Stimulated activated CD8-positive, alpha-beta memory T cell treated with anti-CD3 and anti-CD28 coated beads, Interleukin-12 subunit alpha, Interleukin-12 subunit beta, amount 100 ng/mL, for 24 hours (primary cell): ENCODE measurements around the gene MYO16.

ENCODE experiments used
- DNase-seq: peaks from one replicate; pipeline ENCODE4 v3.0.0-alpha.2; 2020; ENCODE audit errors: extremely low read depth

The MYO16 gene

GRCh38 chr13:108795841-108796240, 166.4 kb downstream of the MYO16 start:
- DNase-seq: no peak

DNA sequence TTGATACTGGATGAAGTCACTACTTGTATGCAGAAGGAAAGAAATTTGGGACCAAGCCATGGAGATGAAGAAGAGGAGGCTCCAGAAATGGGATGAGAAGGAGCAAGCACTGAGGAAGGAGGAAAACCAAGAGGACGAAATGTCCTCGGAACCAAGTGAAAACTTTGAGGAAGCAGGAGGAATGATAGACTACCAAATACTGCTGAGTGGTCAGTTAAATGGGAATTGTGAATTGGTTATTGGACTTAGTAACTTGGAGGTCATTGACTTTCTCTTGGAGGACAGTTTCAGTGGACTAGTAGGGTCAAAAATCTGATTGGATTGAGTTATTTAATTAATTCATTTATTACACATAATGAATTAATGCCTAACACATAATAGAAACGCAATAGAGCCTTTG, 167.9 kb downstream of the MYO16 start:
- DNase-seq: no peak

DNA sequence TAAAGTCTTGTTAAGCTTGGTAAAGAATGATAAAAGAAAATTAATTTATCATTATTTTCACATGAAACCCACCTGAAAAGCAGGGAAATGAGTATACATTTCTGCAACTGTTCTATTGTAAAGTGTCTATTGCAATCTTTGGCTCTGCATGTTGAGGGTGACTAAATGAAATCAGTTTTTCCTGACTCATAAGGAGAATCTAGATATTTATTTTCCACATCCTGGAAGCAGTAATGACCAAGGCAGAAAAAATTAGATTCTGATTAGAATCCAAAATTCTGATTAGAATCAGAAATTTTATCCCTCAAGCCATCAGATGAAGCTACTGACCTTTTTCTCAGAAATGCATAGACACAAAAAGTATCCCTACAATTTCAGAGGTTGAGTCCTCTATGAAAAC, 178.4 kb downstream of the MYO16 start:
- no peak for DNase-seq

DNA sequence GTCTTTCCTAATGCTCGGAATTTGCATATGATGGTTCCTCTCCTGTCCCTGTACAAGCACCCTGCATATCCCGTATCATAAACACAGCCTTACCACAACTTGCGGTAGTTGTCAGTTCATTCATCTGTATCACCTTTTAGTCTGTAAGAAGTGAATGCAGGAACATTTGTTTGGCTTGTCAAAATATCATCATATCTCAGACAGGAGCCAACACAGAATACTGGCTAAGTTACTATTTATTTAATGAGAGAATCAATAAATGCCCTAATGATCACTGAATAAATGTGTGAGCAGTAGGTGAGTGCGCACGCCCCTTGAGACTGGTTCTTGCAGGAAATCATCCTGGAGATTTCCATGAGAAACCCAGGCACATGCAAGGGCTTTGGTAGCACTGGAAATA, 182.8 kb downstream of the MYO16 start:
- no peak for DNase-seq

DNA sequence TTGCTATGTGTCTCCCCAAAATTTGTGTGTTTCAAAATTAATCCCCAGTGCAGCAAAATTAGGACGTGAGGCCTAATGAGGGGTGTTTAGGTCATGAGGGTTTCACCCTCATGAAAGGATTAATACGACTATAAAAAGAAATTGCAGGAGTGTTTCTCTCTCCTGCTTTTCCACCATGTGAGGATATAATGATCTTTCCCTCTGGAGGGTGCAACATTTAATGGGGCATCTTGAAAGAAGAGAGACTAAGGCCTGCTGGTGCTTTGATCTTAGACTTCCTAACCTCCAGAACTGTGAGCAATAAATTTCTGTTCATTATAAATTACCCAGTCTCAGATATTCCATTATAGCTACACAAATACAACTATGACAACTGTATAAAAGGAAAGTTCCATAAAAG, 183.2 kb downstream of the MYO16 start:
- no peak for DNase-seq

GRCh38 chr13:108813587-108814170, 184.3 kb downstream of the MYO16 start:
- no peak for DNase-seq

- DNase-seq: no peak
These were observed 187.0 kb downstream of the MYO16 start for GRCh38 chr13:108816375-108816774.

GRCh38 chr13:108827646-108828045, 198.2 kb downstream of the MYO16 start:
- no peak for DNase-seq

DNA sequence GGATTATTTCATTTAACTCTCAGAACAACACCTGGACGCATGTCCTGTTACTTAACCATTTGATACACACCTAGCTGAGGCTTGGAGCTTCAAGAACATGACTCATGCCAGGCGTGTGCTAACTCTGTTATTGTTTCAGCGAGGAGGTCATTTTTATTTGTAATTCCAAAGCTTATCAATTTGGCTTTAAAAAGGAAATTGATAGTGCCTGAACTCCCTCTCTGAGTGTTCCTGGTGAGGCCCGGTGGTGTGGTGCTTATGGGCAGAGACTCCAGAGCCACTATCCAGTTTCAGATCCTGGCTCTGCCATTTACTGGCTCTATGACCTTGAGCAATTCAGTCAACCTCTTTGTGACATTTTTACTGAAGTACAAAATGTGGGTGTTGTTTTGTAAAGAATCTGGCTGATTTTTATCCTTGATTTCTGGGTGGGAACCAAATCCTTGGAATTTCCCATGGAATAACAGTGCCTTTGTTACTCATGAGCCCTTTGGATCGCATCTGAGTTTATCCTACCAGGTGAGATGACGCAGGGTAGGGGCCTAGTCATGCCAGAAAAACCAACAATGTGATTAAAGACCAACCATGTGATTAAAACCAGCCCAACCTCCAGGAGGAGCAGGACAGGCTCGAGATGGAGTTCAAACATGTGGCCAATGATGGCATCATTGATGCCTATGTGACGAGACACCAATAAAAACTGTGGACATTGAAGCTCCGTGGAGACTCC, 198.8 kb downstream of the MYO16 start:
- no peak for DNase-seq

DNA sequence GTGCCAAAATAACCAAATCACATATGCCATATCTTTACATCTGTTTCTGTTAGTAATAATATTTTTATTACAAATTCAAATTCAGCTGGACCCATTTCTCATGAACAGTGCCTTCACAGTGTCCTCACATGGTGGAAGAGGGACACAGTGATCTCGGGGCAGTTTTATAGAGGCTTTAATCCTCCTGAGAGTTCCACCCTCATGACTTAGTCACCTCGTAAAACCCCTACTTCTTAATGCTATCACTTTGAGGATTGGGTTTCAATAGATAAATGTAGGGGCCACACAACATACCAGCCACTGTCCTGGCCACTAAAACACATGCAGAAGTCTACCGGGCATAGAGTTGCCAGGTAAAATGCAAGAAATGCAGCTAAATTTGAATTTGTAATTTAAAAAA, 201.5 kb downstream of the MYO16 start:
- no peak for DNase-seq

GRCh38 chr13:108833531-108833930, 204.1 kb downstream of the MYO16 start:
- DNase-seq: no peak

GRCh38 chr13:108834193-108834592, 204.8 kb downstream of the MYO16 start:
- no peak for DNase-seq

- no peak for DNase-seq
These were observed 205.7 kb downstream of the MYO16 start for GRCh38 chr13:108835083-108835482.

DNA sequence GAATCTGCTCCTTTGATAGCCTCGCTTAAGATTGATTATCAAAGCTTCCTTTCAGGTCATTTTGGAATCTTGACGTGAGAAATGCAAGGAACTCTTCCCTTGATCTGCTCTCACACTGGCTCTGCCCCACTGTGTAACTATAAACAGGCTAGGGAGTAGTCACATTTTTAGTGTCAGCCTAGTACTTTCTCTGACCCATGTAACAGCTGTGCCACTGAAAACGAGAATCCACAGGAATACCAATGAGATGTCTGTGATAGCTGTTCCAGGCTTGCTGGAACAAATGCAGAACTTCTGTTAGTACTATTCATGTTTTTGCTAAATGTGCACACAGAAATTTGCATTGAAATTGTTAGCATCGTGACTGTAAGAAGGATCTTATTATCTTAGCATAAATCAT, 221.3 kb downstream of the MYO16 start:
- DNase-seq: no peak

DNA sequence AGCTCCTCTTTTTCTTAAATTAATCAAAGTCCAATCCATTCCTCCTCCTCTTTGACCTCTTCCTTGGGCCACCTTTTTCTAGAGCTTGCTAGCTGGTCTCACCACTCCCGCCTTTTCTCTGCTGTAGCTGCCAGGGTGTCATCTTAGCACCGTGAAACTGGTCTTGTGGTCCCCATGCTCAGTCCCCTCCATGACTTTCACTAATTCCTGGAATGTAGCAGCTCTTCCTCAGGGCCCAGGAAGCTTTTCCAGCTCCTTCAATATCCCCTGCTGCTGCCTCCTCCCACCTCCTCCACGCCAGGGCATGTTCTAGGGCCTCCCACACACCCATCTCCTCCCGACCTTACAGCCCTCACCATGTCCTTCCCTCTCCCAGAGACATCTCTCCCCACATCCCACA, 222.2 kb downstream of the MYO16 start:
- DNase-seq: no peak

GRCh38 chr13:108853031-108853430, 223.6 kb downstream of the MYO16 start:
- no peak for DNase-seq

DNA sequence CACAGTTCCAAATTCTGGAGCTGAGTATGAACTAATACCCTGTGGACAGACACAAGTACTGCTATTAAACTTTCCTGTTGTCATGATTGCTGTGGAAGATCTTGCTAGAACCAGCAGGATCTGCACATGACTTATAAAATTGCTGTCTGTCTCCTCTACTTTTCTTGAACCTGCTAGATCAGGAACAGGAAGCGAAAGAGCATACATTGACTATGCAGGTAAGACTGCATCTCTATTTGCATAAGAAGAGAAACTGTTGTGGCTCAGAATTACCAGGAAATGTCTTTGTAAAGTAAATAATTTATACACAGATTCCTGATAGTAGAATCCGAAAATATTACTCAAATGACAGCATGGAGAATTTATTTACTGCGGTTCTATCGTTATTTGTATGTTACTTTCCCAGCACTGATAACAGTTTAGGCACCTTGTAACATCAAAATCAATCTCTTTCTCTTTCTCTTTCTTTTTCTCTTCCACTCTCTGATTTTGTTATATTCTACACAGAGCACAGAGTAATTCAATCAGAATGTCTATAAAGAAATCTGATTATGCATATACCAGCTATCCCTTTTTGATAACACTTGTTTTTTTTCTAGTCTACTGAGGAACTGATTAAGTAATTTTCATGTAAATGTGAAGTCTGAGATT, 226.5 kb downstream of the MYO16 start:
- DNase-seq: no peak

DNA sequence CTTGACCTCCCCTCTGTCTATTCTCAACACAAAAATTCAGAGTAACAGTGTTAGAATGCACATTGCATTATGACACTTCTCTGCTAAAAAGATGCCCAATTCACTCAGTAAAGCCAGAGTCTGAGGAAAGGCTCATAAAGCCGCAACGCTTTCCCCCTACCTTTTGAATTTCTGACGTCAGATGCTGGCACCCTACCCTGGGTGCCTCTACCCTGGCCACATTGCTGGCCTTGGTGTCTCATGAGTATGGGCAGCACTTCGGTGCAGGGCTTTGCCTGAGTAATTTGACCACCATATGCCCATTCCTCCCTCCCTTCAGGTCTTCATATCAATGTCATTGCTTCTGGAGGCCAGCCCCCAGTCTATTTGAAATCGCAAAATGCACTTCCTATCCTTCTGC, 229.3 kb downstream of the MYO16 start:
- no peak for DNase-seq

GRCh38 chr13:108859197-108860012, 230.0 kb downstream of the MYO16 start:
- DNase-seq: no peak

DNA sequence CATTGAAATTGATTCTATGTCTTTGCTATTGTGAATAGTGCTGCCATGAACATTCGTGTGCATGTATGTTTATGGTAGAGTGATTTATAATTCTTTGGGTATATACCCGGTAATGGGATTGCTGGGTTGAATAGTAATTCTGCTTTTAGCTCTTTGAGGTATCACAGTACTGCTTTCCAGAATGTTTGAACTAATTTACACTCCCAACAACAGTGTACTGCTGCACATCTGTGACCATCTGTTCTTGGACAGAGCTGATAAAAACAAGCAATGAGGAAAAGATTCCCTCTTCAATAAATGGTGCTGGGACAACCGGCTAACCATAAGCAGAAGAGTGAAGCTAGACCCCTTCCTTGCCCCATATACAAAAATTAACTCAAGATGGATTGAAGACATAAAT, 231.0 kb downstream of the MYO16 start:
- no peak for DNase-seq

DNA sequence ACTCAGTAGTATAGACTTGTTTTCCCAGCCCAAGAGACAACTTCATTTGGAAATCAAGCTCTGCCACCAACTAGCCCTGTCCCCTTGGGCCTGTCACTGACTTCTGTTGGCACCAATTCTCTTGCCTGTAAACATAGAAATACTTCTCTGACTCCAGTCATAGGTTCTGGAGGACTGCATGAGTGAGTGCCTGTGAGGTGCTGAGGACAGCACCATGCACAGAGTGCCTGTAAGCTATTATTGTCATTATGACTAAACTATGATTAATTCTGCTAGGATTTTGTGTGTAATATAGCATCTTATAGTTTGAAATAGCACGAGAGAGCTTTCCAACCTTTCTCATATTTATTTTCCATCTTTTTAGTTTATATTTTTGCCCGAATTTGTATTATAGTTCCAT, 247.9 kb downstream of the MYO16 start:
- no peak for DNase-seq

DNA sequence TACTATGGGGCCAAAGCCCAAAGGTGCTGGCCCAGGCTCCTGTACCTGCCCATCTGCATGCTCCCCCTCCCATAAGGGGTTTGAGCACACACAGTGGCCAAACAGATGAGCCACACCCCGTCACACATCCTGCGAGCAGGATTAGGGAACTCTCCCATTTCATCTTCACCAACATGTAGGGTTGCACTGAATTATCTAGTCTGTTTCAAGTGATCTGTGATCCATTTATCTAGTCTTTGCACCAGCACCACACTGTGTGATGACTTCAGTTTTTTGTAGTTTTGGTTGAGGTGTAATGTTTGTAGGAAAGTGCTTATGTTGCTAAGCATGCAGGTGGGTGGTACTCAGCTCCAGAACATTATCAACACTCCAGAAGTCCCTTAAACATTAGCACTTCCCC, 249.3 kb downstream of the MYO16 start:
- DNase-seq: no peak
